ENCODE data around the gene SYT17. TPM values are rescaled to one million over a fixed set of nuclear protein-coding genes. Genes with fewer than 3 reads are reported as not detected.
"Not testable (repeated sequence)": the region's sequence is repeated elsewhere in the genome, so short reads cannot be mapped to it uniquely, and the experiment has no call there.

Gene SYT17
- total RNA-seq, 5 donors from 2014 or later (not counting 1 experiment from before 2014, with no cell fraction given), result 0.23 to 1.4 (median 0.38) TPM; not detected in 2

DNA sequence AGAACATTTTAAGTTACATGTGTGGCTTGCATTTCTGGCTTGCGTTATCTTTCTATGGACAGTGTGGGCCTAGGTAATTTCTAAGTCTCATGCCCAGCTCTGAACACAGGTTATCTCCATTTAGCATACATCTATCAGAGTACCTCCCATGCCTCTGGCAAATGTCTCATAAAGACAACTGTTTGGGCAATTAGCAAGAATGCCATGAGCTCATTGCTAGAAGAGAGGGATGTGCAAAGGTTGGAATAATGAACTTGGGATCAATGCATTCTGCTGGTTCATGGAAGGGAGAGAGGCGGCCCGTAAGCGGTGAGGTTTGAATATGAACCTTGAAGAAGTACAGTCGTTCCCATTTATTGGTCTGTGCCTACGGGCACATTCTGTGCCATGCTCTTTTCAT lies 14.4 kb downstream of the SYT17 start:
- peaks cover 11 to 21% of the 10 kb centered on the region in 2 donors for H3K27me3 Mint-ChIP-seq
- no peak overlapping the region for H3K27ac Mint-ChIP-seq
- peaks cover 0 to 3% (median 0%) of the 10 kb centered on the region in 3 donors for H3K9me3 Mint-ChIP-seq
- H3K9me3 ChIP-seq, result no peaks in the 10 kb centered on the region
- no peak for ATAC-seq (replicated peaks in 1 of 4)
- H3K27ac ChIP-seq (ENCODE audit: low read length), result no peak overlapping the region
- ChIA-PET CTCF (no interaction called here), POLR2A (no interaction called here)
- no peak overlapping the region for H3K4me3 Mint-ChIP-seq
- no peak for DNase-seq
- H3K4me1 ChIP-seq (ENCODE audit: control insufficient read depth in 1 of 2, extremely low read depth in 1 of 2, insufficient read depth in 2 of 2, low read length in 2 of 2), result no peaks in the 10 kb centered on the region
- no peaks in the 10 kb centered on the region for H3K36me3 Mint-ChIP-seq
- peaks cover 0 to 9% of the 10 kb centered on the region in 2 experiments for H3K27me3 ChIP-seq (replicated peaks in 1 of 2; ENCODE audit: control insufficient read depth in 2 of 2, extremely low read depth in 1 of 2, insufficient read depth in 2 of 2, low read length in 1 of 2)
- no peak overlapping the region for H3K4me3 ChIP-seq (ENCODE audit: control insufficient read depth in 1 of 2, extremely low read depth in 1 of 2, low read length in 1 of 2)
- no peaks in the 10 kb centered on the region for H3K4me1 Mint-ChIP-seq
- no peaks in the 10 kb centered on the region for H3K36me3 ChIP-seq (ENCODE audit: control insufficient read depth in 2 of 2, extremely low read depth in 1 of 2, insufficient read depth in 1 of 2, low read length in 1 of 2)
- WGBS (ENCODE audit: insufficient coverage), result 89% methylated on average over 5 of the region's 6 CpGs

DNA sequence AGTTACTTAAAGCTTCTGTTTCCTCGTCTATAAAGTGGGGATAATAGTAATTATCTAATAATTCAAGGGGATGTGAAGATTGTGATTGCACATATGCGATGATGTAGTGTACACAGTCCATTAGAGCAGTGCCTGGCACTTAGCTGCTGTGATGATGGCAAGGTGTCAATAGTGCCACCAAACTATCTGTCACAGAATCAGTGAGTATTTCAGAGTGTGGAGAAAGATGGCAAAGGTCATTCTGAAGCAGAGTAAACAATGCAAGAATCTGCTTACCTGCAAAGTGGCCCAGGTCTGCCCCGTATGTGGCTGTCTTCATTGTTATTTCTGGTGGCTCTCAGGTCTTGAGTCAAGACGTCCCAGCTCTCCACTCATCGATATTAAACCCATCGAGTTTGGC lies 15.1 kb downstream of the SYT17 start:
- no peaks in the 10 kb centered on the region for H3K36me3 Mint-ChIP-seq
- Histone ChIP-seq H3K4me1 (ENCODE audit: control insufficient read depth in 1 of 2, extremely low read depth in 1 of 2, insufficient read depth in 2 of 2, low read length in 2 of 2) (no peaks in the 10 kb centered on the region), H3K27me3 (replicated peaks in 1 of 2; ENCODE audit: control insufficient read depth in 2 of 2, extremely low read depth in 1 of 2, insufficient read depth in 2 of 2, low read length in 1 of 2) (peaks cover 0 to 7% of the 10 kb centered on the region in 2 experiments), H3K4me3 (ENCODE audit: control insufficient read depth in 1 of 2, extremely low read depth in 1 of 2, low read length in 1 of 2) (no peak overlapping the region), H3K36me3 (ENCODE audit: control insufficient read depth in 2 of 2, extremely low read depth in 1 of 2, insufficient read depth in 1 of 2, low read length in 1 of 2) (no peaks in the 10 kb centered on the region), H3K27ac (ENCODE audit: low read length) (no peak overlapping the region), H3K9me3 (no peaks in the 10 kb centered on the region)
- H3K4me1 Mint-ChIP-seq, result no peaks in the 10 kb centered on the region
- no peak overlapping the region for H3K27ac Mint-ChIP-seq
- ChIA-PET CTCF (no interaction called here), POLR2A (no interaction called here)
- DNase-seq (no peak), ATAC-seq (replicated peaks in 1 of 4) (no peak)
- peaks cover 0 to 5% (median 3%) of the 10 kb centered on the region in 3 donors for H3K9me3 Mint-ChIP-seq
- H3K4me3 Mint-ChIP-seq, result no peak overlapping the region
- WGBS (ENCODE audit: insufficient coverage), result 79% methylated on average over 6 of the region's 6 CpGs
- H3K27me3 Mint-ChIP-seq, result peaks cover 11 to 21% of the 10 kb centered on the region in 2 donors

DNA sequence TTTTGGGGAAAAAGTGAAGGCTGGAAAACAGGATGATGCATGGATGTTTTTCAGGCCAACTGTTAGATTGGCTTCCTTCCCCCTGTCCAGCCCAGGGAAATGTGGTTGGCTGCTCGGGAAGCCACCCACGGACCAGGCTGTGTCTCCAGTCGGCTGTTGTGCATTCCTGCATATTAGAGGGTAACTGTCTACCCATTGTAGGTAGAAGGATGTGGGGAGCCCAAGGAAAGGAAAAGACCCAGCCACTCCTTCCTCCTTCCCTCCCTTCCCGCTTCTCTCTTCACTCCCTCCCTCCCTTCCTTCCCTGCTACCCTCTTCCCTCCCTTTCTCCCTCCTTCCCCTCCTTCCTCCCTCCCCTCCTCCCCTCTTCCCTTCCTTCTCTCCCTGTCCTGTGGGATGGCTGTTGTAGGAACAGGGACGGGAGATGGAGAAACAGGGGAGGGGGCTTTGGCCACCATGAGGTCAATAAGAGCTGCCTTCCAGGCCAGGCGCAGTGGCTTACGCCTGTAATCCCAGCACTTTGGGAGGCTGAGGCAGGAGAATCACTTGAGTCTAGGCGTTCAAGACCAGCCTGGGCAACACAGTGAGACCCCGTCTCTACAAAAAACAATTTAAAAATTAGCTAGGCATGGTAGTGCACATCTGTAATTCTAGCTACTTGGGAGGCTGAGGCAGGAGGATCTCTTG lies 16.9 kb downstream of the SYT17 start:
- H3K36me3 ChIP-seq (ENCODE audit: control insufficient read depth in 2 of 2, extremely low read depth in 1 of 2, insufficient read depth in 1 of 2, low read length in 1 of 2), result no peaks in the 10 kb centered on the region
- DNase-seq, result no peak
- no peak for ATAC-seq (replicated peaks in 1 of 4)
- no peak overlapping the region for H3K27ac ChIP-seq (ENCODE audit: low read length)
- no peak overlapping the region for H3K4me3 ChIP-seq (ENCODE audit: control insufficient read depth in 1 of 2, extremely low read depth in 1 of 2, low read length in 1 of 2)
- no peaks in the 10 kb centered on the region for H3K9me3 ChIP-seq
- H3K27me3 ChIP-seq (replicated peaks in 1 of 2; ENCODE audit: control insufficient read depth in 2 of 2, extremely low read depth in 1 of 2, insufficient read depth in 2 of 2, low read length in 1 of 2), result peaks cover 0 to 5% of the 10 kb centered on the region in 2 experiments
- ChIA-PET CTCF (interaction anchor here in 1 of 2 donors (0.8 kb wide), 1 partner anchor 1283 kb away, joined by 3 read pairs; no protein-coding TSS in a partner anchor), POLR2A (no interaction called here)
- whole genome bisulfite sequencing (ENCODE audit: insufficient coverage), result 92% methylated on average over 2 of the region's 9 CpGs
- no peaks in the 10 kb centered on the region for H3K4me1 ChIP-seq (ENCODE audit: control insufficient read depth in 1 of 2, extremely low read depth in 1 of 2, insufficient read depth in 2 of 2, low read length in 2 of 2)
- Mint-ChIP-seq H3K27ac (no peak overlapping the region), H3K4me3 (no peak overlapping the region), H3K4me1 (no peaks in the 10 kb centered on the region), H3K27me3 (peaks cover 11 to 12% of the 10 kb centered on the region in 2 donors), H3K36me3 (no peaks in the 10 kb centered on the region), H3K9me3 (peaks cover 0 to 5% (median 3%) of the 10 kb centered on the region in 3 donors)

DNA sequence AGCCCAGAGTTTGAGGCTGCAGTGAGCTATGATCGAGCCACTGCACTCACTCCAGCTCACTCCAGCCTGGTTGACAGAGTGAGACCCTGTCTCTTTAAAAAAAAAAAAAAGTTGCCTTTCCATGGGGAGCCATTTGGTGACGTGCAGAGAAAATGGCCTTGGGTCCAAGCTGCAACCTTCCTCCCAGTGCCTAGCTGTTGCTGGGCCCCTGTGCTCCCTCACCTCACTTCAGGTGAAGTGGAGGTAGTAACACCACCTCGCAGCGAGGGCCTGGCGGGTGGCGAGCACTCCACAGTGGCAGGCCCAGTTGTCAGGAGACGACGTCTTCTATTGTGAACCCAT lies 17.4 kb downstream of the SYT17 start:
- Histone ChIP-seq H3K27me3 (replicated peaks in 1 of 2; ENCODE audit: control insufficient read depth in 2 of 2, extremely low read depth in 1 of 2, insufficient read depth in 2 of 2, low read length in 1 of 2) (no peaks in the 10 kb centered on the region), H3K36me3 (ENCODE audit: control insufficient read depth in 2 of 2, extremely low read depth in 1 of 2, insufficient read depth in 1 of 2, low read length in 1 of 2) (no peaks in the 10 kb centered on the region), H3K4me1 (ENCODE audit: control insufficient read depth in 1 of 2, extremely low read depth in 1 of 2, insufficient read depth in 2 of 2, low read length in 2 of 2) (no peaks in the 10 kb centered on the region), H3K27ac (ENCODE audit: low read length) (no peak overlapping the region), H3K9me3 (no peaks in the 10 kb centered on the region), H3K4me3 (ENCODE audit: control insufficient read depth in 1 of 2, extremely low read depth in 1 of 2, low read length in 1 of 2) (no peak overlapping the region)
- H3K27me3 Mint-ChIP-seq, result peaks cover 7 to 9% of the 10 kb centered on the region in 2 donors
- no peaks in the 10 kb centered on the region for H3K36me3 Mint-ChIP-seq
- peaks cover 0 to 2% (median 0%) of the 10 kb centered on the region in 3 donors for H3K4me1 Mint-ChIP-seq
- ChIA-PET CTCF (interaction anchor here in 1 of 2 donors (0.8 kb wide), 1 partner anchor 1283 kb away, joined by 3 read pairs; no protein-coding TSS in a partner anchor), POLR2A (no interaction called here)
- ATAC-seq (replicated peaks in 1 of 4) (no peak), DNase-seq (no peak)
- WGBS (ENCODE audit: insufficient coverage), result 95% methylated on average over 6 of the region's 8 CpGs
- no peak overlapping the region for H3K27ac Mint-ChIP-seq
- H3K4me3 Mint-ChIP-seq, result no peak overlapping the region
- peaks cover 0 to 5% (median 3%) of the 10 kb centered on the region in 3 donors for H3K9me3 Mint-ChIP-seq

DNA sequence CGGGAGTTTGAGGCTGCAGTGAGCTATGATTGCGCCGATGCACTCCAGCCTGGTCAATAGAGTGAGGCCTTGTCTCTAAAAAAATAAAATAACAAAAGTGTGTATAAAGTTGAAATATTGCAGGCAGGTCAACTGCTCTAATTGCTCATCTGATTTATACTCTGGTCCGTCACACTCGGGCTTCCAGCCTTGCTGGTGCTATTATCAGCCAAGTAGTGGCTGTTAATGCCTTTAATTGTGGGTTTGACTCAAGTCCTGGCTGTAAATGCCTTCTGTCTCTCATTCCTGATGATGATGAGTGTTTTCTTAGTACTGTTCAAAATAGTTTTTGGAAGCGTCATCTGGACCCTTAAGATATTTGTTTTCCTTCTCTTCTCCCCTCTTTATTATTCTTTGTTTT lies 18.4 kb downstream of the SYT17 start:
- WGBS (ENCODE audit: insufficient coverage), result 100% methylated on average over 2 of the region's 6 CpGs
- Mint-ChIP-seq H3K27ac (no peak overlapping the region), H3K4me3 (no peak overlapping the region), H3K36me3 (no peaks in the 10 kb centered on the region), H3K27me3 (peaks cover 4 to 6% of the 10 kb centered on the region in 2 donors), H3K4me1 (peaks cover 0 to 2% (median 0%) of the 10 kb centered on the region in 3 donors), H3K9me3 (peaks cover 0 to 5% (median 3%) of the 10 kb centered on the region in 3 donors)
- ChIA-PET CTCF (interaction anchor here in 1 of 2 donors (0.7 kb wide), 1 partner anchor 42 kb away, joined by 4 read pairs; no protein-coding TSS in a partner anchor), POLR2A (no interaction called here)
- H3K27me3 ChIP-seq (replicated peaks in 1 of 2; ENCODE audit: control insufficient read depth in 2 of 2, extremely low read depth in 1 of 2, insufficient read depth in 2 of 2, low read length in 1 of 2), result no peaks in the 10 kb centered on the region
- no peaks in the 10 kb centered on the region for H3K4me1 ChIP-seq (ENCODE audit: control insufficient read depth in 1 of 2, extremely low read depth in 1 of 2, insufficient read depth in 2 of 2, low read length in 2 of 2)
- H3K4me3 ChIP-seq (ENCODE audit: control insufficient read depth in 1 of 2, extremely low read depth in 1 of 2, low read length in 1 of 2), result no peak overlapping the region
- no peak for ATAC-seq (replicated peaks in 1 of 4)
- no peaks in the 10 kb centered on the region for H3K9me3 ChIP-seq
- no peak for DNase-seq
- H3K27ac ChIP-seq (ENCODE audit: low read length), result no peak overlapping the region
- H3K36me3 ChIP-seq (ENCODE audit: control insufficient read depth in 2 of 2, extremely low read depth in 1 of 2, insufficient read depth in 1 of 2, low read length in 1 of 2), result no peaks in the 10 kb centered on the region

DNA sequence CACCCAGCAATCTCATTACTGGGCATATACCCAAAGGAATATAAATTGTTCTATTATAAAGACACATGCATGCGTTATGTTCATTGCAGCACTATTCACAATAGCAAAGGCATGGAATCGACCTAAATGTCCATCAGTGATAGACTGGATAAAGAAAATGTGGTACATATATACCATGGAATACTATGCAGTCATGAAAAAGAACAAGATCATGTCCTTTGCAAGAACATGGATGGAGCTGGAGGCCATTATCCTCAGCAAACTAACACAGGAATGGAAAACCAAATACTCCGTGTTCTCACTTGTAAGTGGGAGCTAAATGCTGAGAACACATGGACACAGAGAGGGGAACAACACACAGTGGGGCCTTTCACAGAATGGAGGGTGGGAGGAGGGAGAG lies 19.9 kb downstream of the SYT17 start:
- ATAC-seq (replicated peaks in 1 of 4); H3K36me3 ChIP-seq (ENCODE audit: control insufficient read depth in 2 of 2, extremely low read depth in 1 of 2, insufficient read depth in 1 of 2, low read length in 1 of 2); H3K4me1 Mint-ChIP-seq; H3K36me3 Mint-ChIP-seq; H3K27me3 ChIP-seq (replicated peaks in 1 of 2; ENCODE audit: control insufficient read depth in 2 of 2, extremely low read depth in 1 of 2, insufficient read depth in 2 of 2, low read length in 1 of 2); DNase-seq; H3K4me3 ChIP-seq (ENCODE audit: control insufficient read depth in 1 of 2, extremely low read depth in 1 of 2, low read length in 1 of 2); POLR2A ChIA-PET; H3K9me3 ChIP-seq; H3K27ac ChIP-seq (ENCODE audit: low read length); H3K4me3 Mint-ChIP-seq; H3K27ac Mint-ChIP-seq; H3K4me1 ChIP-seq (ENCODE audit: control insufficient read depth in 1 of 2, extremely low read depth in 1 of 2, insufficient read depth in 2 of 2, low read length in 2 of 2); CTCF ChIA-PET: not testable (repeated sequence)
- peaks cover 0 to 10% (median 3%) of the 10 kb centered on the region in 3 donors for H3K9me3 Mint-ChIP-seq
- peaks cover 10 to 12% of the 10 kb centered on the region in 2 donors for H3K27me3 Mint-ChIP-seq
- no CpG with 5 or more reads among the region's 3 CpGs for WGBS (ENCODE audit: insufficient coverage)
